HG03103 (cell line): ENCODE results near the gene HPCAL1.
"Not testable (repeated sequence)": the region's sequence is repeated elsewhere in the genome, so short reads cannot be mapped to it uniquely, and the experiment has no call there.

Source experiments
- ATAC-seq: cut with Tn5 transposase; IDR thresholded peaks from one replicate; pipeline ENCODE4 v1.9.1; 2021; ENCODE audit warnings: low read depth; ENCODE audit not compliant: unreplicated experiment

The HPCAL1 gene

DNA sequence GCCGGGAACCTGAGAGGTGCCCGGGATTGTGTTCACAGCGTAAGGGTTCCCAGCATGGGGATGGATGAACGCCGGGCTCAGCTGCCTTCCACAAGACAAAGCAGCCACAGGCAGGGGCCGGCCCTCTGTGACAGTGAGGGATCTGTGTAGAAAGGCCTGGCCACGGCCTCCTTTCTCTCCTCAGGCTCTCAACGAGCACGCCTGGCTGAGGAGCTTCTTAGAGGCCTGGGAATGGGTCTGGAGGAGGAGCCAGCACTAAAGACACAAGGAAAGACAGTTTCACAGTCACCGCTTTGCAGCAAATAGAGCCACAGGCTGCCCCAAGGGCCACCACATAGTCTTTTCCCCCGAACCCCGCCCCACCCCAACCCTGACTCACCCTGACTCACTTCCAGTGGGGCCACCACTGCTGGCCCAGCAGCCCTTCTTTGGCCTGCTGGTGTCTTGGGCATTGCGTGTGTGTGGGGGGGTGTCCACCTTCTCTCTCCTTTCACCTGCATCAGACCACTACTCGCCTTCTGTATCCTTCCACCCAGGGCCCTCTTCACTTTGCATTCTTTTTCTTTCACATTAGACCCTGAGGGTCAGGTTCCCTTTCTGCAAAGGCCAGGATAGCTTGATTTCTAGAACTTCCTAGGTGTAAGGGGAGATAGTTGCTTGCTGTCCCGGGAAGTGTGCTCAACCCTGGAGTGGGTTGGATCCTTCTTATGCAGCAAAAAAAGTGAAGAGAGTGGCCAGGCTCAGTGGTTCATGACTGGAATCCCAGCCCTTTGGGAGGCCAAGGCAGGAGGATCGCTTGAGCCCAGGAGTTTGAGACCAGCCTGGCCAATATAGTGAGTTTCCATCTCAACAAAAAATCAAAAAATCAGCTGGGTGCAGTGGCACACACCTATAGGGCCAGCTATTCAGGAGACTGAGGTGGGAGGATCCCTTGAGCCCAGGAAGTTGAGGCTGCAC, 19.3 kb upstream of the HPCAL1 start:
- ATAC-seq = no peak

DNA sequence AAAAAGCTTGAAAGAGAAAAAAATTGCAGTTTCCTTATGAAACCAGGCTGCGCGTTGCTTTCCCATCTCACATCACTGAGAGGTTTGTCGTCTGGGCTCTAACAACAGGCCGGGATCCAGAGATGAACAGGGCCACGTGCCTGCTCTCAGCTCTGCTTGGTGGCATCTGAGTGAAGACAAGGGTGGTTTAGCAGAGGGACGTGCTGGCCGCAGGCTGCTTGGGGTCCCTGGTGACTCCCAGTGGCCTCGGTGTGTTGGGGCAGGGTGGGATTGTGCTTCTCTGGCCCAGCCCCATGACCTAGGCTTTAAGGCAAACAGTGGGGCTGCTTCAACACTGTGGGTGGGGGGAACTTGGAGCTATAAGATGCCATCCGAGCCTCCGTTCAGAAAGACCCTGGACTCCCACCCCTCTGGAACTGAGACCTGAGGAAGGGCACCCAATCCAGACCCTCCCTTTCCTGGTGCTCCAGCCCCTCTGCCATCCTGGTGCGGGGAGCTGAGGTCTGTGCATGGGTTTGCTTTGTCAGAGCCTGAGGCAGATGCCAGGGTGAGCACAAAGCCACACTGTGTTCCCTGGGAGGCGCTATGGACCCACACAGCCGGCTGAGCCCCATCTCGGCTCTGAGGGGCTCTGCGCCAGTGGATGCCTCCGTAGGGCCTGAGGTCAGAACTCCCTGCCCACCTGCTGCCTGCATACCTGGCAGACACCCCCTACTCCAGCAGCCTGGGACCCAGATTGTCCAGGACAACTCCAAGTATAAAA, 18.4 kb upstream of the HPCAL1 start:
- ATAC-seq = no peak

DNA sequence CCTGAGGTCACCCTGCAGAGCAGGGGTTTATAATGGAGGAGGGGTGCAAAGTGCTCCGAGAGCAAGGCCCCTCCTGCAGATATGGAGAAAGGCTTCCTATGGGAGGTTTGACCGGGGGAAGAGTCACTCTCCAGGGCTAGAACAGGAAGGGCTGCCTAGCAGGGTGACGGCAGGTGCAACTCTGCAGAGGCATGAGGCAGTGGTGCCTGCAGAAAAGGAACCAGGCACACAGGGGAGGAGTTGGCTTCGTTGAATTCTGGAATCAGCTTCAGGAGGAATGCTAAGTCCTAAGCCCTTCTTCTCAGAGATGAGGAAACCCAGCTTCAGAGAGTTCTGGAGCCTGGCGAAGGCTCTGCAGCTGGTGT, 17.5 kb upstream of the HPCAL1 start:
- ATAC-seq = no peak

DNA sequence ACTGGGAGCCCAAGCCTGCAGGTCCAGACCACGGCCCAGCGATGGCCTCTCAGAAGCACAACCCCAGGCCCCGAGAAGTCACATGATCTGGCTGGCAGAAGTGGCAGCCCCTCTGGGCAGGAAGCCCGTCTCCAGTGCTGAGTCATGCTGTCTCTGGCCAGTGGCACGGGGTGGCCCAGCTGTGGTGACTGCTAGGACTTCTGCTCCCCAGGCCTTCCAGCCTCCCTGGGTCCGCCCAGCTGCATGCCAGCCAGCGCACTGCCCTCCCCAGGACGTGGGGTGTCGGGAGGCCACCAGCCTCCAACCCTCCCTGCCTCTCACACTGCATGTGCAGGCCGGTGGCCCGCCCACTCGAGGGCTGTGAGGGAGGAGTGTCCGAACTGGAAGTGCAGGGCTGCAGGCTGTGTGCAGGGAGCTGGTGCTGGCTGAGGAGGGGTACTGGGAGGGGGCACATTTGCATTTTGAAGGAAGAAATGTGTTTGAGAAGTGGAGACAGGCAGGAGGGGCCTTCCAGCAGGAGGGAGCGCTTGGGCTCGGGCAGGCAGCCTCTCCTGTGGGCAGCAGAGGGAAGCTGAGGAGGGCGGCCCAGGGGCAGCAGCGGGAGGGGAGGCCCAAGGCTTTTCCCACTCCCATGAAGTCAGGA, 17.0 kb upstream of the HPCAL1 start:
- no peak for ATAC-seq

DNA sequence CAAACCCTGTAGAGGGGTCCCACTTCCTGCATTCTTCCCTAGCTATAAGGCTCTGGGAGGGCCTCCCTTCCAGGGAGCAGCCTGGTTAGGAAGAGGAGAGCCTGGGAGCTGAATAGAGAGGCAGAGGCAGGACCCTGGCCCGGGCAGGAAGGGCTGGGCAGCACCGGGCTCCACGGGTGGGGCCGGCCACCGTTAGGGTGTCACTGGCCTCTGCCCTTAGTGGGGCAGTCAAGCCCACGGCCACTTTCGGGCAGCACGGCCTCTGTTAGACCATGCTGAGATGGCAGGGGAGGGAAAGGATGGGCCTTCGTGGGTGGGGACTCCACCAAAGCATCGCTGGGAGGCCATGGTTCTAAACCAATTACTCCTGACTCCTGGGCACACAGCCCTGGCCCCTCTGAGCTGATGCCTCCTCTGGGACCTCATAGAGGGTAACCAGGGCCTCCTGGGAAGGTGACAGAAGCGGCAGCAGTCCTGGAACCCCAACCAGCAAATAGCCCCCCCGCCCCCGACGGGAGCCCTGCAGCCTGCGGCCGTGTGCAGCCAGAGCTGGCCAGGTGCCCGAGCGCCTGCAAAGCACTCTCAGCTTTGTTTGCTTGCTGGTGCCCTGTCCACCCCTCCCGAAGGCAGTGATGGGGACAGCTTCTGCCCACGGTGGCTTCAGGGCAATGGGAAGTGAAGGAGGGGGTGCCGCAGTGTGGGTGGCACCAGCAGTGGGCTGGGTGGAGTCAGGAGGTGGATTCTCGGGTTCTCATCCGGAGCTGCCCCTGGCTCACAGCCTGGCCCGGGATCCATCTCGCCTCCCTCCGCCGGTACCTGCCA, 16.3 kb upstream of the HPCAL1 start:
- ATAC-seq = no peak

DNA sequence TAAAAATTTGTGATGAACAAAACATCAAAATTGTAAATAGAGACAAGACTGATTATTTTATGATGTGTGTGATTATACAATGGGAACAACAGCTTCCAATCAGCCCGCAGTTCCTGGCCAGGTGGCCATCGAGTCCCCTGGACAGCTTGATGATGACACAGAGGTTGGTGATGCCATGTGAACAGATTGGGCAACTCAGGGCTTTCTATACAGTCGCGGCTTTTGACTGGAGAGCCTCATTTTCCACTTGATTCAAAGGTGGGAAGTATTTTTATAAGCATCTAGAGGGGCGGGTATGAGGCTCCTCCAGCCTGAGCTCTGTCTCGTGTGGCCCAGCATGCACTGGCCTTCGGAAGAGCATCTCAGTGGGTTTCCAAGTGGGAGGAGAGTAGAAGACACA, 14.9 kb upstream of the HPCAL1 start:
- no peak for ATAC-seq

DNA sequence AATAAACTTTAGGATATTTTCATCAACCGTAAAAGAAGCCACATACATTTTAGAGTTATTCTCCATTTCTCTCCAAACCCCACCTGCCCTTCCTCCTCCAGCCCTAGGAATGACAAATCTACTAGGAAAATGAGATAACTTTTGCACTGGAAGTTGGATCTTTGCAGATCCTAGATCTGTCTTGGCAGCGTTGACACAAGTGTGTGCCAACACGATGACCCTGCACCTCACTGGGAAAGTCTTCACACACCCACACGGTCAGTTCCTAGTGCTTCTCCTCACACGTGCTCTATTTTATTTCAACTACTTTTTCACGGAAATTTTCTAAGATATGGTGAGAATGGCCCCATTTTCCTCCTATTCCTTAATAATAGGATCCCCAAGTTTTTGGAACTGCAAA, 14.1 kb upstream of the HPCAL1 start:
- ATAC-seq = no peak

DNA sequence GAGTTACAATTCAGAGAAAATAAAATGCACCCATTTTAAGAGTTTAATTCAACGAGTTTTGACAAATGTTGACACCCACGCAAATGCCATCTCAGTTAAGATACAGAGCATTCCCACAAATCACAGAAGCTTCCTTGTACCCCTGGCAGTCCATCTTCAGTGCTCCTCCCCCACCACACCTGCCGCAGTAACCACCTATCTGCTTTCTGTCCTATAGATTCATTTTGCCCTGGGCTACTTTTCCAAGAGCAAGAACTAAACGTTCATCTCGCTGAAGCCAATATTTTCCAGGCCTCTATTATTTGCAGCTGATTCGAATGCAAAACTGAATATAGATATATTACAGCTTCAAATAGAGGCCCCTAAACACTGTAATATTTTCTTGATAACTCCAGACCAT, 13.4 kb upstream of the HPCAL1 start:
- no peak for ATAC-seq

DNA sequence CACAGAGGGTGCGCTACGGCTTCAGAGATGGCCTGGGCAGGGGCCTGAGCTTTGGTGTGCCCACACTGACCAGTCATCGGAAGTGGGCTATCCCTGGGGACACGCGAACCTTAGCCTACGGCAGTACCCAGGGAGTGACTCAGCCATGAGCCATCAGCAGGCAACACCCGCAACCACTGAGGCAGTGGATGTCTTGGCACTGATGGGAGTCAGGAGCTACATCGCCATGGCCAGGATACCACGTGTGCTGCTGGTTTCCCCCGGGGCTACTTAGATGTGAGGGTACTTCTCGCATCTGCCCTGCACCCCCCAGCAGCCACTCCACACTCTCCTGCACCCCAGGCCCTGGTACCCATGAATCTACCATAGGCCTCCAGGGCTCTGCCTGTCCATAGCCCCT, 12.8 kb upstream of the HPCAL1 start:
- ATAC-seq = no peak

DNA sequence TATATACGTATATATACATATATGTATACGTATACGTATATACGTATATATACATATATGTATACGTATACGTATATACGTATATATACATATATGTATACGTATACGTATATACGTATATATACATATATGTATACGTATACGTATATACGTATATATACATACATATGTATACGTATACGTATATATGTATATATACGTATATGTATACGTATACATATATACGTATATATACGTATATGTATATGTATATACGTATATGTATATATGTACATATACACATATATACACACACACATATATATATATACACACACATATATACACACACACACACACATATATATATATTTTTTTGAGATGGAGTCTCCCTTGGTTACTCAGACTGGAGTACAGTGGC, 11.3 kb upstream of the HPCAL1 start:
- not testable (repeated sequence) for ATAC-seq

DNA sequence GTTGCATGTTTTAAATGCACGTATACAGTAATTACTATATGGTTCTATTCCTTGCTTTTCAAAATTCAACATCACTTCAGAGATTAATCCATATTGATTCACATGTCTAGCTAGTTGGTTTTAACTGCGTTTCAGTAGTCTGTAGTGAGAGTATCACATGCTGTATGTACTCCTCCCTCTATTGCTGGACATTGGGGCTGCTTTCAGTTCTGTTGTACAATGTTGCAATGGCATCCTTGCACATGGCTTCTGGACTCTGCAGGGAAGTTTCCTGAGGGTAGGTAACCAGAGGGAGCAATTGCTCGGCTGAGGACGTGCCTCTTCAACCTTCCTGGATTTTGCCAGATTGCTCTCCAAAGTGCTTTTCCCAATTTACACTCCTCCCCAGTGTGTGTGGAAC, 10.7 kb upstream of the HPCAL1 start:
- ATAC-seq = no peak

DNA sequence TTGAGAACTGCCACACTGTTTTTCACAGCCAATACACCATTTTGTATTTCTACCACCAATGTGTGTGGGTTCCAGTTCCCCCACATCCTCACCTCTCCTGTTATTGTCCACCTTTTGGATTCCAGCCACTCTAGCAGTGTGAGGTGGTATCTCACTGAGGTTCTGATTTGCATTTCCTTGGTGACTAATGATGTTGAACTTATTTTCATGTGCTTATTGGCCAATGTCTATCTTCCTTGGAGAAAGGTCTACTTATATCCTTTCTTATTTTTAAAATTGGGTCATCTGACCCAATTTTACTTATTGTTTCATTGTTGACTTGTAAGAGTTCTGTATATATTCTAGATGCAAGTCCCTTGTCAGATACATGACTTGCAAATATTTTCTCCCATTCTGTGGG, 9.1 kb upstream of the HPCAL1 start:
- ATAC-seq = no peak

DNA sequence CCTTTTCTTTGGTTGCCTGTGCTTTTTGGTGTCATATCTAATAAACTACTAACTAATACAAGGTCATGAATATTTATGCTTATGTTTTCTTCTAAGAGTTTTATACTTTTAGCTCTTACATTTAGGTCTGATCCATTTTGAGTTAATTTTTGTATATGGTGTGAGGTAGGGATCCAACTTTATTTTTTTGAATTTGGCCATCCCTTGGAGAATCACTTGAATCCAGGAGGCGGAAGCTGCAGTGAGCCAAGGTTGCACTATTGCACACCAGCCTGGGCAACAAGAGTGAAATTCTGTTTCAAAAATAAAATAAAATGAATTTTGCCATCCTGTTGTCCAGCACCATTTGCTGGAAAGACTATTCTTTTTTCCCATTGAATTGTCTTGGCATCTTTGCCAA, 8.6 kb upstream of the HPCAL1 start:
- no peak for ATAC-seq

DNA sequence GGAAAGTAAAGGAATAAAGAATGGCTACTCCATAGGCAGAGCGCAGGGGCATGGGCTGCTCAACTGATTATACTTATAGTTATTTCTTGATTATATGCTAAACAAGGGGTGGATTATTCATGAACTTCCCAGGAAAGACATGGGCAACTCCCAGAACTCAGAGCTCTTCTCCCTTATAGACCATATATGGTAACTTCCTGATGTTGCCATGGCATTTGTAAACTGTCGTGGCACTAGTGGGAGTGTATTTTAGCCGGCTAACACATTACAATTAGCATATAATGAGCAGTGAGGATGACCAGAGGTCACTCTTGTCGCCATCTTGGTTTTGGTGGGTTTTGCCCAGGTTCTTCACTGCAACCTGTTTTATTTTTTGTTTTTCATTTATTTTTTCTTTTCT, 7.1 kb upstream of the HPCAL1 start:
- not testable (repeated sequence) for ATAC-seq

DNA sequence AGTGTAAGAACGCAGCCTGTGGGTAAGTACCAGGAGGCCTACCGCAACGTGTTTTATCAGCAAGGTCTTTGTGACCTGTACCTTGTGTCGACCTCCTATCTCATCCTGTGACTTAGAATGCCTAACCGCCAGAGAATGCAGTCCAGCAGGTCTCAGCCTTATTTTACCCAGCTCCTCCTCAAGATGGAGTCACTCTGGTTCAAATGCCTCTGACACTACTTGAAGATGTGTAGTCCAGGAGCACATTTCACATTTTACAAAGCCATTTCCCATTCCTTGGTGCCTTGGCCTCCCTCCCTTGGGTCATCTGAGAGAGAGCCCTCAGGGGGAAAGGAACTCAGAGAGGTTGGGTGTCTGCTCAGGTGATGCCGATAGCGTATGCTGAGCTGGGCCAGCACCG, 6.6 kb upstream of the HPCAL1 start:
- no peak for ATAC-seq

DNA sequence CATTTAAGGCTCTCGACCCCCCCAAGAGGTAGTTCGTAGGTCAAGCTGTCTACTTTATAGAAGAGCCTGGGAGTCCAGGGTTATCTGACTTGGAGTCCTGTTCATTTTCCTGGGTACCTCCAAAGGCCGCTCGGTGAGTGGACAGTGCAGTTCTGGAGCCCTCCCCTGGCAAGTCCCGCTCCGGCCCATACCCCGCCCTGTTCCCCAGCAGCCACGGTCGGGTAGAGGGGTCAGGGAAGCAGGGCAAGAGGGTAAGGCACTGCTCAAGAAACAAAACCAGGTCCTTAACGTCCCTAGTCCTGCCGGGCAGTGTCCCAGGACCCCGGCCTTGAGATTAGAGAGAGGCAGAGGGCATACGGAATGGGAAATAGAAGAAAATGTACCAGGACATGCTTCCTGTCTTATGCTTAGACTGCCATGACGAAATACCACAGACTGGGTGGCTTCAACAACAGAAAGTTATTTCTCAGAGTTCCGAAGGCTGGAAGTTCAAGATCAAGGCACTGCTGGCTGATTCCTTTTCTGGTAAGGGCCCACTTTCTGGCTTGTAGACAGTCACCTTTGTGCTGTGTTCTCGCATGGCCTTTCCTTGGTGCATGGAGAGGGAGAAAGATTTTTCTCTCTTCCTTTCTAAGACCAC, 5.4 kb upstream of the HPCAL1 start:
- no peak for ATAC-seq

DNA sequence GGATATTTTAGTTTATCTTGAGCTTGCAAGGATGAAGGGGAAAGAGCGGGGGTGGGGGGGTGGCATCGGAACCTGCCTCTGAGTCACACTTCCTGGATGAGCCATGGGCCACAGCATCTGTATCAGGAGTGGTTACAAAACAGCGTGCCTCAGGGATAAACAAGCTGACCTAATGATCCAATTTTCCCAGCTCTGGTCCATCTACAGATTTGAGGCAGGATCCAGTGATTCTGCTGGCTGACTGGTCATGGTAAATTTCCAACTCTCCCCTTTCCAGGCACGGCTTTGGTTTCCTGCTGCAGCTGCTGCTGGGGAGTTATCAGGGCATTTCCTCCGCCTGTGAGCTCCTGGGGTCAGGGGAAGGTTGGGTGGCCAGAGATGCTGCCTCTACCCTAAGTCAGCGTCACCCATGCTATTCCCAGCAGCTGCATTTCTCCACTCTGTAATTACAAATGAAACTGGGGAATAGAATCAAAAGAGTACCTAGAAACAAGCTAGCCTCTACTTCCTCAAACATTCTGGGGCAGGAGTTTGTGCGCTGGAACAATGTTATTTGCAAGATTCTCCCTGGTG, 4.7 kb upstream of the HPCAL1 start:
- no peak for ATAC-seq

DNA sequence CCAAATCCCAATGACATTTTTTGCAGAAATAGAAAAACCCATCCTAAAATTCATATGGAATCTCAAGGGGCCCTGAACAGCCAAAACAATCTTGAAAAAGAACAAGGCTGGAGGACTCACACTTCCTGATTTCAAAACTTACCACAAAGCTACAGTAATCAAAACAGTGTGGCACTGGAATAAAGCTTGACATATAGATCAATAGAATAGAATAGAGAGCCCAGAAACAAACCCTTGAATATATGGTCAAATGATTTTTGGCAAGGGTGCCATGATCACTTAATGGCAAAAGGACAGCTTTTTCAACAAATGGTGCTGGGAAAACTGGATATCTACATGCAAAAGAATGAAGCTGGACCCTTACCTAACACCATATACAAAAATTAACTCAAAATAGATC, 3.9 kb upstream of the HPCAL1 start:
- not testable (repeated sequence) for ATAC-seq

DNA sequence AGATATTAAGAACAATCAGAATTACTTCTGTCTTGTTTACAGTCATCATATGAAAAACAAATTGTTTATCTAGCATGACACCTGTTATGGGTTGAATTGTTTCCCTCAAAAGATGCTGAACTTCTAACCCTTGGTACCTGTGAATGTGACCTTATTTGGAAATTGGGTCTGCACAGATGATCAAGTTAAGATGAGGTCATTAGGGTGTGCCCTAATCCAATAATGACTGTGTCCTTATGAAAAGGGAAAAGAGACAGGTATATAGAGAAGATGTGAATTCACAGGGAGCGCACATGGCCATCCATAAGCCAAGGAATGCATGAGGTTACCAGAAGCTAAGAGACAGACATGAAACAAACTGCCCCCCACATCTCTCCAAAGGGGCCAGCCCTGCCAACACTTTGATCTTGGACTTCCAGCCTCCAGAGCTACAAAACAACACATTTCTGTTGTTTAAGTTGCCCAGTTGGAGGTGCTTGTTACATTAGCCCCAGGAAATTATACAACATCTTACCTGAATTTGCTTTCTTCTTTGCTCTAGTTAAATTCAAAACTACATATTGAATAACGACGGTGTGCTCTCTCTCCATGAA, 2.3 kb upstream of the HPCAL1 start:
- no peak for ATAC-seq
